GM23338 (cell line): ENCODE data around the gene CFAP141. TPM values are rescaled to one million over a fixed set of nuclear protein-coding genes. Genes with fewer than 3 reads are reported as not detected.

Experiments used
- ATAC-seq: fragments of 200-7000 bp; cut with Tn5 transposase; 3 replicates; pipeline ENCODE4 v1.9.1; 2020
- DNase-seq: peaks from one replicate; pipeline ENCODE4 v3.0.0-alpha.2; 2015; ENCODE audit warnings: low spot score
- H2AFZ ChIP-seq: fragments of 200-600 bp; sonication (generic); 2 replicates; pipeline ENCODE4 v1.8.0; 2016; ENCODE audit warnings: antibody characterized with exemption, mild to moderate bottlenecking, moderate library complexity
- H3F3A ChIP-seq: fragments of 200-600 bp; sonication (generic); replicated peaks from 2 replicates; pipeline ENCODE4 v1.8.0; 2017; ENCODE audit warnings: antibody characterized with exemption, mixed run types, low read depth
- H3K27ac ChIP-seq: fragments of 200-600 bp; sonication (generic); 2 replicates; pipeline ENCODE4 v1.6.1; 2016; ENCODE audit warnings: low read depth
- H3K27me3 ChIP-seq: fragments of 200-600 bp; sonication (generic); 2 replicates; pipeline ENCODE4 v1.8.0; 2016; ENCODE audit warnings: mild to moderate bottlenecking, mixed run types, moderate library complexity; ENCODE audit not compliant: insufficient read depth
- H3K36me3 ChIP-seq: fragments of 200-600 bp; sonication (generic); 2 replicates; pipeline ENCODE4 v1.8.0; 2016; ENCODE audit warnings: mild to moderate bottlenecking; ENCODE audit not compliant: insufficient read depth
- H3K4me1 ChIP-seq: fragments of 200-600 bp; sonication (generic); 2 replicates; pipeline ENCODE4 v1.8.0; 2016; ENCODE audit warnings: mild to moderate bottlenecking, moderate library complexity; ENCODE audit not compliant: insufficient read depth
- H3K4me2 ChIP-seq: fragments of 200-600 bp; sonication (generic); 2 replicates; pipeline ENCODE4 v1.7.1; 2017; ENCODE audit warnings: mixed run types
- H3K4me3 ChIP-seq: fragments of 200-600 bp; sonication (generic); 2 replicates; pipeline ENCODE4 v1.6.1; 2016; ENCODE audit warnings: mixed run types
- H3K79me2 ChIP-seq: fragments of 200-600 bp; sonication (generic); replicated peaks from 2 replicates; pipeline ENCODE4 v1.8.0; 2017; ENCODE audit warnings: mild to moderate bottlenecking; ENCODE audit not compliant: insufficient read depth
- H3K9me2 ChIP-seq: fragments of 200-600 bp; sonication (generic); 2 replicates; pipeline ENCODE4 v1.8.0; 2017; ENCODE audit not compliant: insufficient read depth
- H4K20me1 ChIP-seq: fragments of 200-600 bp; sonication (generic); replicated peaks from 2 replicates; pipeline ENCODE4 v1.8.0; 2017; ENCODE audit warnings: mild to moderate bottlenecking; ENCODE audit not compliant: insufficient read depth
- H3K27ac Mint-ChIP-seq: 2 replicates; pipeline ENCODE4 v1.8.0; 2020; ENCODE audit warnings: inconsistent platforms, mild to moderate bottlenecking, moderate library complexity, mixed read lengths
- H3K27me3 Mint-ChIP-seq: 3 replicates; pipeline ENCODE4 v1.8.0; 2022; ENCODE audit warnings: low read depth, mild to moderate bottlenecking, moderate library complexity, mixed read lengths, inconsistent platforms; ENCODE audit not compliant: insufficient read depth, poor library complexity
- H3K36me3 Mint-ChIP-seq: 3 replicates; pipeline ENCODE4 v1.8.0; 2021; ENCODE audit warnings: low read depth, mild to moderate bottlenecking, inconsistent platforms, moderate library complexity, mixed read lengths
- H3K4me1 Mint-ChIP-seq: 3 replicates; pipeline ENCODE4 v1.8.0; 2020; ENCODE audit warnings: mild to moderate bottlenecking, inconsistent platforms, mixed read lengths
- H3K4me3 Mint-ChIP-seq: 3 replicates; pipeline ENCODE4 v1.8.0; 2021; ENCODE audit warnings: moderate library complexity, mild to moderate bottlenecking, inconsistent platforms, mixed read lengths
- H3K9me3 Mint-ChIP-seq: 3 replicates; pipeline ENCODE4 v1.8.0; 2020; ENCODE audit warnings: moderate library complexity, mild to moderate bottlenecking, inconsistent platforms, mixed read lengths
- CREB1 ChIP-seq: fragments of 250-450 bp; sonication (Bioruptor Pico); IDR thresholded peaks from 2 replicates; pipeline ENCODE4 v1.5.0; 2020; ENCODE audit warnings: low read depth, mild to moderate bottlenecking, moderate library complexity
- EZH2 ChIP-seq: fragments of 200-600 bp; sonication (generic); IDR thresholded peaks from one replicate; pipeline ENCODE4 v1.8.0; 2017; ENCODE audit warnings: antibody characterized with exemption, mild to moderate bottlenecking, low read depth; ENCODE audit not compliant: unreplicated experiment
- EZH2phosphoT487 ChIP-seq: fragments of 200-600 bp; sonication (generic); IDR thresholded peaks from one replicate; pipeline ENCODE4 v1.8.1; 2018; ENCODE audit warnings: antibody characterized with exemption; ENCODE audit not compliant: unreplicated experiment
- JUNB ChIP-seq: IDR thresholded peaks from one replicate; pipeline ENCODE4 v1.6.1; 2016; ENCODE audit warnings: antibody characterized with exemption; ENCODE audit not compliant: unreplicated experiment
- NANOG ChIP-seq: IDR thresholded peaks from 2 replicates; pipeline ENCODE4 v1.6.1; 2016; ENCODE audit warnings: antibody characterized with exemption, borderline replicate concordance
- POLR2AphosphoS5 ChIP-seq: IDR thresholded peaks from 2 replicates; pipeline ENCODE4 v1.6.1; 2016; ENCODE audit warnings: antibody characterized with exemption, low read depth
- STAT1 ChIP-seq: IDR thresholded peaks from one replicate; pipeline ENCODE4 v1.6.1; 2016; ENCODE audit warnings: antibody characterized with exemption; ENCODE audit not compliant: unreplicated experiment
- ZNF114 ChIP-seq: fragments of 250-450 bp; sonication (Bioruptor Pico); IDR thresholded peaks from 2 replicates; pipeline ENCODE4 v1.5.0; 2020; ENCODE audit warnings: mild to moderate bottlenecking, moderate library complexity
- ZNF331 ChIP-seq: fragments of 250-450 bp; sonication (Bioruptor Pico); IDR thresholded peaks from 2 replicates; pipeline ENCODE4 v1.5.0; 2020; ENCODE audit warnings: low read depth, mild to moderate bottlenecking, moderate library complexity
- polyA plus RNA-seq: library from polyadenylated mRNA; unstranded; fragments of >200 nt; fragmentation: Nextera tagmentation; extraction: Ambion mirVana; gene quantifications from 2 replicates; pipeline ENCODE4 v1.2.1, GENCODE V29; 2016
- total RNA-seq: library from RNA; depleted of rRNA; stranded (reverse); fragments of >200 nt; shearing (Covaris generic); gene quantifications from 2 replicates; pipeline ENCODE4 v1.2.3, GENCODE V29; 2014
- TF ChIP-seq, protein P1 (sequence below): fragments of 250-450 bp; sonication (Bioruptor Pico); IDR thresholded peaks from 2 replicates; pipeline ENCODE4 v1.5.0; 2020; ENCODE audit warnings: mild to moderate bottlenecking, moderate library complexity
- TF ChIP-seq, protein P2 (sequence below): IDR thresholded peaks from 2 replicates; pipeline ENCODE4 v1.6.1; 2016; ENCODE audit warnings: antibody characterized with exemption
- TF ChIP-seq, protein P3 (sequence below): IDR thresholded peaks from one replicate; pipeline ENCODE4 v1.6.1; 2018; ENCODE audit warnings: antibody characterized with exemption; ENCODE audit not compliant: unreplicated experiment
- TF ChIP-seq, protein P4 (sequence below), 2 experiments: fragments of 200-600 bp in 1 of 2; sonication (generic) in 1 of 2; conservative IDR thresholded peaks; 2 replicates each; pipeline versions ENCODE4 v1.5.1 to v1.6.1; 2016 to 2017; ENCODE audit warnings: antibody characterized with exemption in 2 of 2, low read depth in 2 of 2, mild to moderate bottlenecking in 2 of 2, moderate library complexity in 1 of 2

Gene CFAP141
- total and polyA plus RNA-seq, 2 experiments from 2014 or later = not detected

DNA sequence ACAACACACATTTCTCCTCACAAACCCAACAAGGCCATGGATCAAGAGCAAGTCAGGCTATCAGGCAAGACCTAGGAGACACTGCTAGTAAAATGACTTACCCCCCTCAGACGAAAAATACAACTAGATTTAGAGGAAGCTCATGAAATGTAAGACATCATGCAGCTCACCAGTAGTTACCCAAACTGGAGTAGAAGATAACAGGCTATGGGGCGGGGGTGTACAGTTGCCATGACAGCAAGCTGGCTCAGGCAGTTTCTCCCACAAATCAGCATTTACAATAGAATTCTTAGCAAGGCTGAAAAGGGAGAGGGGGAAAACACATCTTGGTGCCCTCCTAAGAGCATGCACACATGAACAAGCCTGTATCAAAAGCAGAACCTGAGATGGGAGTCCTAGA lies 28.1 kb downstream of the CFAP141 start:
- peaks cover 80% of the 10 kb centered on the region for H4K20me1 ChIP-seq
- H3K9me2 ChIP-seq = no peaks in the 10 kb centered on the region
- Mint-ChIP-seq H3K4me1 (peaks cover 47% of the 10 kb centered on the region), H3K9me3 (peaks cover 4% of the 10 kb centered on the region; the same call in 1 of the 3 replicates), H3K27me3 (peaks cover 10% of the 10 kb centered on the region), H3K27ac (peak overlapping the region; percentile 6; the same call in 1 of the 2 replicates), H3K36me3 (peaks cover 74% of the 10 kb centered on the region), H3K4me3 (no peak overlapping the region)
- H3K4me2 ChIP-seq = 0 out of 2 replicates have a peak overlapping the region, but pooled peaks have one; percentile 85
- peak overlapping the region; percentile 86; the same call in 1 of the 2 replicates for H3K27ac ChIP-seq
- H3K79me2 ChIP-seq = peaks cover 97% of the 10 kb centered on the region
- peaks cover 44% of the 10 kb centered on the region for H3K4me1 ChIP-seq
- no peaks in the 10 kb centered on the region for H3K27me3 ChIP-seq
- H3K36me3 ChIP-seq = peaks cover 18% of the 10 kb centered on the region; the same call in 1 of the 2 replicates
- ATAC-seq (no peak), DNase-seq (no peak)
- peaks cover 5% of the 10 kb centered on the region for H3F3A ChIP-seq
- TF ChIP-seq STAT1 (no peak), NANOG (no peak), CREB1 (no peak), EZH2phosphoT487 (no peak), EZH2 (no peak), JUNB (no peak), POLR2AphosphoS5 (no peak), ZNF331 (no peak), ZNF114 (CRISPR knock-in tag) (no peak)
- TF ChIP-seq, protein P1, sequence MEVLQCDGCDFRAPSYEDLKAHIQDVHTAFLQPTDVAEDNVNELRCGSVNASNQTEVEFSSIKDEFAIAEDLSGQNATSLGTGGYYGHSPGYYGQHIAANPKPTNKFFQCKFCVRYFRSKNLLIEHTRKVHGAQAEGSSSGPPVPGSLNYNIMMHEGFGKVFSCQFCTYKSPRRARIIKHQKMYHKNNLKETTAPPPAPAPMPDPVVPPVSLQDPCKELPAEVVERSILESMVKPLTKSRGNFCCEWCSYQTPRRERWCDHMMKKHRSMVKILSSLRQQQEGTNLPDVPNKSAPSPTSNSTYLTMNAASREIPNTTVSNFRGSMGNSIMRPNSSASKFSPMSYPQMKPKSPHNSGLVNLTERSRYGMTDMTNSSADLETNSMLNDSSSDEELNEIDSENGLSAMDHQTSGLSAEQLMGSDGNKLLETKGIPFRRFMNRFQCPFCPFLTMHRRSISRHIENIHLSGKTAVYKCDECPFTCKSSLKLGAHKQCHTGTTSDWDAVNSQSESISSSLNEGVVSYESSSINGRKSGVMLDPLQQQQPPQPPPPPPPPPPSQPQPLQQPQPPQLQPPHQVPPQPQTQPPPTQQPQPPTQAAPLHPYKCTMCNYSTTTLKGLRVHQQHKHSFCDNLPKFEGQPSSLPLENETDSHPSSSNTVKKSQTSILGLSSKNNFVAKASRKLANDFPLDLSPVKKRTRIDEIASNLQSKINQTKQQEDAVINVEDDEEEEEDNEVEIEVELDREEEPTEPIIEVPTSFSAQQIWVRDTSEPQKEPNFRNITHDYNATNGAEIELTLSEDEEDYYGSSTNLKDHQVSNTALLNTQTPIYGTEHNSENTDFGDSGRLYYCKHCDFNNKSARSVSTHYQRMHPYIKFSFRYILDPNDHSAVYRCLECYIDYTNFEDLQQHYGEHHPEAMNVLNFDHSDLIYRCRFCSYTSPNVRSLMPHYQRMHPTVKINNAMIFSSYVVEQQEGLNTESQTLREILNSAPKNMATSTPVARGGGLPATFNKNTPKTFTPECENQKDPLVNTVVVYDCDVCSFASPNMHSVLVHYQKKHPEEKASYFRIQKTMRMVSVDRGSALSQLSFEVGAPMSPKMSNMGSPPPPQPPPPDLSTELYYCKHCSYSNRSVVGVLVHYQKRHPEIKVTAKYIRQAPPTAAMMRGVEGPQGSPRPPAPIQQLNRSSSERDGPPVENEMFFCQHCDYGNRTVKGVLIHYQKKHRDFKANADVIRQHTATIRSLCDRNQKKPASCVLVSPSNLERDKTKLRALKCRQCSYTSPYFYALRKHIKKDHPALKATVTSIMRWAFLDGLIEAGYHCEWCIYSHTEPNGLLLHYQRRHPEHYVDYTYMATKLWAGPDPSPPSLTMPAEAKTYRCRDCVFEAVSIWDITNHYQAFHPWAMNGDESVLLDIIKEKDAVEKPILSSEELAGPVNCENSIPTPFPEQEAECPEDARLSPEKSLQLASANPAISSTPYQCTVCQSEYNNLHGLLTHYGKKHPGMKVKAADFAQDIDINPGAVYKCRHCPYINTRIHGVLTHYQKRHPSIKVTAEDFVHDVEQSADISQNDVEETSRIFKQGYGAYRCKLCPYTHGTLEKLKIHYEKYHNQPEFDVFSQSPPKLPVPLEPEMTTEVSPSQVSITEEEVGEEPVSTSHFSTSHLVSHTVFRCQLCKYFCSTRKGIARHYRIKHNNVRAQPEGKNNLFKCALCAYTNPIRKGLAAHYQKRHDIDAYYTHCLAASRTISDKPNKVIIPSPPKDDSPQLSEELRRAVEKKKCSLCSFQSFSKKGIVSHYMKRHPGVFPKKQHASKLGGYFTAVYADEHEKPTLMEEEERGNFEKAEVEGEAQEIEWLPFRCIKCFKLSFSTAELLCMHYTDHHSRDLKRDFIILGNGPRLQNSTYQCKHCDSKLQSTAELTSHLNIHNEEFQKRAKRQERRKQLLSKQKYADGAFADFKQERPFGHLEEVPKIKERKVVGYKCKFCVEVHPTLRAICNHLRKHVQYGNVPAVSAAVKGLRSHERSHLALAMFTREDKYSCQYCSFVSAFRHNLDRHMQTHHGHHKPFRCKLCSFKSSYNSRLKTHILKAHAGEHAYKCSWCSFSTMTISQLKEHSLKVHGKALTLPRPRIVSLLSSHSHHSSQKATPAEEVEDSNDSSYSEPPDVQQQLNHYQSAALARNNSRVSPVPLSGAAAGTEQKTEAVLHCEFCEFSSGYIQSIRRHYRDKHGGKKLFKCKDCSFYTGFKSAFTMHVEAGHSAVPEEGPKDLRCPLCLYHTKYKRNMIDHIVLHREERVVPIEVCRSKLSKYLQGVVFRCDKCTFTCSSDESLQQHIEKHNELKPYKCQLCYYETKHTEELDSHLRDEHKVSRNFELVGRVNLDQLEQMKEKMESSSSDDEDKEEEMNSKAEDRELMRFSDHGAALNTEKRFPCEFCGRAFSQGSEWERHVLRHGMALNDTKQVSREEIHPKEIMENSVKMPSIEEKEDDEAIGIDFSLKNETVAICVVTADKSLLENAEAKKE (CRISPR knock-in tag) = no peak
- TF ChIP-seq, protein P2, sequence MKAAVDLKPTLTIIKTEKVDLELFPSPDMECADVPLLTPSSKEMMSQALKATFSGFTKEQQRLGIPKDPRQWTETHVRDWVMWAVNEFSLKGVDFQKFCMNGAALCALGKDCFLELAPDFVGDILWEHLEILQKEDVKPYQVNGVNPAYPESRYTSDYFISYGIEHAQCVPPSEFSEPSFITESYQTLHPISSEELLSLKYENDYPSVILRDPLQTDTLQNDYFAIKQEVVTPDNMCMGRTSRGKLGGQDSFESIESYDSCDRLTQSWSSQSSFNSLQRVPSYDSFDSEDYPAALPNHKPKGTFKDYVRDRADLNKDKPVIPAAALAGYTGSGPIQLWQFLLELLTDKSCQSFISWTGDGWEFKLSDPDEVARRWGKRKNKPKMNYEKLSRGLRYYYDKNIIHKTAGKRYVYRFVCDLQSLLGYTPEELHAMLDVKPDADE = no peak
- TF ChIP-seq, protein P3, sequence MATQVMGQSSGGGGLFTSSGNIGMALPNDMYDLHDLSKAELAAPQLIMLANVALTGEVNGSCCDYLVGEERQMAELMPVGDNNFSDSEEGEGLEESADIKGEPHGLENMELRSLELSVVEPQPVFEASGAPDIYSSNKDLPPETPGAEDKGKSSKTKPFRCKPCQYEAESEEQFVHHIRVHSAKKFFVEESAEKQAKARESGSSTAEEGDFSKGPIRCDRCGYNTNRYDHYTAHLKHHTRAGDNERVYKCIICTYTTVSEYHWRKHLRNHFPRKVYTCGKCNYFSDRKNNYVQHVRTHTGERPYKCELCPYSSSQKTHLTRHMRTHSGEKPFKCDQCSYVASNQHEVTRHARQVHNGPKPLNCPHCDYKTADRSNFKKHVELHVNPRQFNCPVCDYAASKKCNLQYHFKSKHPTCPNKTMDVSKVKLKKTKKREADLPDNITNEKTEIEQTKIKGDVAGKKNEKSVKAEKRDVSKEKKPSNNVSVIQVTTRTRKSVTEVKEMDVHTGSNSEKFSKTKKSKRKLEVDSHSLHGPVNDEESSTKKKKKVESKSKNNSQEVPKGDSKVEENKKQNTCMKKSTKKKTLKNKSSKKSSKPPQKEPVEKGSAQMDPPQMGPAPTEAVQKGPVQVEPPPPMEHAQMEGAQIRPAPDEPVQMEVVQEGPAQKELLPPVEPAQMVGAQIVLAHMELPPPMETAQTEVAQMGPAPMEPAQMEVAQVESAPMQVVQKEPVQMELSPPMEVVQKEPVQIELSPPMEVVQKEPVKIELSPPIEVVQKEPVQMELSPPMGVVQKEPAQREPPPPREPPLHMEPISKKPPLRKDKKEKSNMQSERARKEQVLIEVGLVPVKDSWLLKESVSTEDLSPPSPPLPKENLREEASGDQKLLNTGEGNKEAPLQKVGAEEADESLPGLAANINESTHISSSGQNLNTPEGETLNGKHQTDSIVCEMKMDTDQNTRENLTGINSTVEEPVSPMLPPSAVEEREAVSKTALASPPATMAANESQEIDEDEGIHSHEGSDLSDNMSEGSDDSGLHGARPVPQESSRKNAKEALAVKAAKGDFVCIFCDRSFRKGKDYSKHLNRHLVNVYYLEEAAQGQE = no peak
- TF ChIP-seq, protein P4, sequence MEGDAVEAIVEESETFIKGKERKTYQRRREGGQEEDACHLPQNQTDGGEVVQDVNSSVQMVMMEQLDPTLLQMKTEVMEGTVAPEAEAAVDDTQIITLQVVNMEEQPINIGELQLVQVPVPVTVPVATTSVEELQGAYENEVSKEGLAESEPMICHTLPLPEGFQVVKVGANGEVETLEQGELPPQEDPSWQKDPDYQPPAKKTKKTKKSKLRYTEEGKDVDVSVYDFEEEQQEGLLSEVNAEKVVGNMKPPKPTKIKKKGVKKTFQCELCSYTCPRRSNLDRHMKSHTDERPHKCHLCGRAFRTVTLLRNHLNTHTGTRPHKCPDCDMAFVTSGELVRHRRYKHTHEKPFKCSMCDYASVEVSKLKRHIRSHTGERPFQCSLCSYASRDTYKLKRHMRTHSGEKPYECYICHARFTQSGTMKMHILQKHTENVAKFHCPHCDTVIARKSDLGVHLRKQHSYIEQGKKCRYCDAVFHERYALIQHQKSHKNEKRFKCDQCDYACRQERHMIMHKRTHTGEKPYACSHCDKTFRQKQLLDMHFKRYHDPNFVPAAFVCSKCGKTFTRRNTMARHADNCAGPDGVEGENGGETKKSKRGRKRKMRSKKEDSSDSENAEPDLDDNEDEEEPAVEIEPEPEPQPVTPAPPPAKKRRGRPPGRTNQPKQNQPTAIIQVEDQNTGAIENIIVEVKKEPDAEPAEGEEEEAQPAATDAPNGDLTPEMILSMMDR (conservative IDR thresholded peaks at IDR 0.05; ENCODE audit: low read depth in 2 of 2) = no peak
- no peak overlapping the region for H2AFZ ChIP-seq
- no peak overlapping the region for H3K4me3 ChIP-seq
